Fibroblast of lung (primary cell): ENCODE data around the gene LNPEP. TPM values are rescaled to one million over a fixed set of nuclear protein-coding genes. Genes with fewer than 3 reads are reported as not detected.
A peak's percentile ranks its signal among the peaks of the same experiment; 100 is the strongest.

Source experiments
- DNase-seq, 2 donors: peaks; one replicate each; pipeline versions ENCODE4 v3.0.0 to v3.0.0-alpha.2; 2010; ENCODE audit warnings: low read depth in 2 of 2
- H2AFZ ChIP-seq: 2 replicates; pipeline ENCODE4 v1.5.1; 2012; ENCODE audit warnings: low read length, control low read depth, inconsistent platforms
- H3K27ac ChIP-seq: 2 replicates; pipeline ENCODE4 v1.5.1; 2011; ENCODE audit warnings: low read length, control low read depth; ENCODE audit not compliant: insufficient read depth
- H3K27me3 ChIP-seq: 2 replicates; pipeline ENCODE4 v1.5.1; 2011; ENCODE audit warnings: mild to moderate bottlenecking, low read length; ENCODE audit not compliant: control insufficient read depth, insufficient read depth
- H3K36me3 ChIP-seq: 2 replicates; pipeline ENCODE4 v1.5.1; 2011; ENCODE audit warnings: low read length; ENCODE audit not compliant: control insufficient read depth, insufficient read depth
- H3K4me1 ChIP-seq: 2 replicates; pipeline ENCODE4 v1.5.1; 2011; ENCODE audit warnings: low read length; ENCODE audit not compliant: control insufficient read depth, insufficient read depth; ENCODE audit errors: extremely low read depth
- H3K4me2 ChIP-seq: 2 replicates; pipeline ENCODE4 v1.5.1; 2011; ENCODE audit warnings: low read length, control low read depth; ENCODE audit not compliant: insufficient read depth; ENCODE audit errors: extremely low read depth
- H3K4me3 ChIP-seq, 4 experiments: fragments of 200-600 bp in 1 of 4; sonication (generic) in 1 of 4; replicated peaks in 1 of 4; 2 replicates each; pipeline ENCODE4 v1.5.1; 2011 to 2016; ENCODE audit warnings: low read length in 4 of 4, low read depth in 3 of 4, mild to moderate bottlenecking in 3 of 4, control low read depth in 2 of 4, inconsistent platforms in 1 of 4, mixed read lengths in 1 of 4; ENCODE audit not compliant: insufficient read depth in 1 of 4; ENCODE audit errors: control extremely low read depth in 1 of 4
- H3K79me2 ChIP-seq: 2 replicates; pipeline ENCODE4 v1.5.1; 2012; ENCODE audit warnings: mild to moderate bottlenecking, low read length, inconsistent platforms; ENCODE audit not compliant: control insufficient read depth, insufficient read depth
- H3K9ac ChIP-seq: 2 replicates; pipeline ENCODE4 v1.5.1; 2011; ENCODE audit warnings: mild to moderate bottlenecking, low read length, control low read depth; ENCODE audit not compliant: insufficient read depth
- H3K9me3 ChIP-seq: 2 replicates; pipeline ENCODE4 v1.5.1; 2012; ENCODE audit warnings: low read depth, low read length; ENCODE audit not compliant: control insufficient read depth, insufficient read depth
- H4K20me1 ChIP-seq: 2 replicates; pipeline ENCODE4 v1.5.1; 2011; ENCODE audit warnings: low read length; ENCODE audit not compliant: control insufficient read depth, insufficient read depth; ENCODE audit errors: extremely low read depth
- CTCF ChIP-seq, 2 donors: IDR thresholded peaks in 1 of 2; conservative IDR thresholded peaks in 1 of 2; 1 replicate in 1 of 2; 2 replicates in 1 of 2; pipeline ENCODE4 v1.5.1; 2011 to 2012; ENCODE audit warnings: low read length in 2 of 2, control low read depth in 1 of 2, inconsistent platforms in 1 of 2, low read depth in 1 of 2, mild to moderate bottlenecking in 1 of 2
- EZH2 ChIP-seq: IDR thresholded peaks from 2 replicates; pipeline ENCODE4 v1.5.1; 2012; ENCODE audit warnings: low read length, control low read depth, mild to moderate bottlenecking; ENCODE audit errors: missing control alignments
- polyA plus RNA-seq, 2 donors: library from polyadenylated mRNA; depleted of rRNA in 1 of 2; stranded (reverse) in 1 of 2; unstranded in 1 of 2; fragments of >200 nt; gene quantifications; 2 replicates each; pipeline ENCODE4 v1.2.1, GENCODE V29; 2011 to 2012; ENCODE audit warnings: missing spikeins in 1 of 2
- total RNA-seq: library from RNA; depleted of rRNA; stranded (reverse); fragments of >200 nt; gene quantifications from 2 replicates; pipeline ENCODE4 v1.2.1, GENCODE V29; 2014

Gene LNPEP
- total and polyA plus RNA-seq, 2 donors (not counting 1 experiment from before 2014, with no cell fraction given), result 19.5 to 26.1 TPM

- Histone ChIP-seq H4K20me1 (no peaks in the 10 kb centered on the region), H3K79me2 (no peaks in the 10 kb centered on the region), H2AFZ (no peak overlapping the region), H3K27ac (peak overlapping the region; percentile 43), H3K4me3 (no peak overlapping the region), H3K9me3 (no peaks in the 10 kb centered on the region), H3K4me2 (peak overlapping the region; percentile 38), H3K36me3 (no peaks in the 10 kb centered on the region), H3K9ac (no peak overlapping the region), H3K4me1 (peaks cover 6% of the 10 kb centered on the region), H3K27me3 (no peaks in the 10 kb centered on the region)
- TF ChIP-seq CTCF (conservative IDR thresholded peaks at IDR 0.05 in 1 of 2, IDR thresholded peaks at IDR 0.05 in 1 of 2; ENCODE audit: low read depth in 1 of 2, low read length in 2 of 2), result no peak
- TF ChIP-seq EZH2, result no peak
- DNase-seq, result peak; percentile 60 to 70
Observed at GRCh38 chr5:96963267-96963666, 27.4 kb downstream of the LNPEP start.

- Histone ChIP-seq H3K4me1 (peaks cover 10% of the 10 kb centered on the region), H3K79me2 (peaks cover 4% of the 10 kb centered on the region), H3K27ac (no peak overlapping the region), H3K9me3 (no peaks in the 10 kb centered on the region), H4K20me1 (peaks cover 1% of the 10 kb centered on the region), H2AFZ (no peak overlapping the region), H3K4me3 (no peak overlapping the region), H3K36me3 (no peaks in the 10 kb centered on the region), H3K4me2 (no peak overlapping the region), H3K27me3 (no peaks in the 10 kb centered on the region), H3K9ac (no peak overlapping the region)
- DNase-seq, result no peak
- TF ChIP-seq CTCF (conservative IDR thresholded peaks at IDR 0.05 in 1 of 2, IDR thresholded peaks at IDR 0.05 in 1 of 2; ENCODE audit: low read depth in 1 of 2, low read length in 2 of 2), result no peak
- TF ChIP-seq EZH2, result no peak
Observed at GRCh38 chr5:96966801-96967200, 30.9 kb downstream of the LNPEP start.

GRCh38 chr5:96967400-96967799 lies 31.5 kb downstream of the LNPEP start:
- DNase-seq, result no peak
- H3K27ac ChIP-seq, result no peak overlapping the region
- TF ChIP-seq CTCF (conservative IDR thresholded peaks at IDR 0.05 in 1 of 2, IDR thresholded peaks at IDR 0.05 in 1 of 2; ENCODE audit: low read depth in 1 of 2, low read length in 2 of 2) (no peak), EZH2 (no peak)
- no peak overlapping the region for H2AFZ ChIP-seq
- peaks cover 1% of the 10 kb centered on the region for H4K20me1 ChIP-seq
- H3K4me2 ChIP-seq, result no peak overlapping the region
- H3K27me3 ChIP-seq, result no peaks in the 10 kb centered on the region
- H3K9me3 ChIP-seq, result no peaks in the 10 kb centered on the region
- H3K79me2 ChIP-seq, result peaks cover 7% of the 10 kb centered on the region
- no peak overlapping the region for H3K9ac ChIP-seq
- H3K36me3 ChIP-seq, result no peaks in the 10 kb centered on the region
- H3K4me1 ChIP-seq, result peaks cover 10% of the 10 kb centered on the region
- no peak overlapping the region for H3K4me3 ChIP-seq
